ENCODE data around the gene GNG7.

DNA sequence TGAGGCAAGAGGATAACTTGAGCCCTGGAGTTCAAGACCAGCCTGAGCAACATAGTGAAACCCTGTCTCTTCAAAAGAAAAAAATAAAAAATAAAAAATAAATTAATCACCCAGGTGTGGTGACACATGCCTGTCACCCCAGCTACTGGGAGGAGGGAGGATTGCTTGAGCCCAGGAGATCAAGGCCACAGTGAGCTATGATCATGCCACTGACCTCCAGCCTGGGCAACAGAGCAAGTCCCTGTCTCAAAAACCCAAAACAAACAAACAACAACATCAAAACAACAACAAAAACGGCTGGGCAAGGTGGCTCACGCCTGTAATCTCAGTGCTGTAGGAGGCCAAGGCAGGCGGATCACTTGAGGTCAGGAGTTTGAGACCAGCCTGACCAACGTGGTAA is 41.6 kb upstream of the GNG7 start:
- TF ChIP-seq, protein P1, sequence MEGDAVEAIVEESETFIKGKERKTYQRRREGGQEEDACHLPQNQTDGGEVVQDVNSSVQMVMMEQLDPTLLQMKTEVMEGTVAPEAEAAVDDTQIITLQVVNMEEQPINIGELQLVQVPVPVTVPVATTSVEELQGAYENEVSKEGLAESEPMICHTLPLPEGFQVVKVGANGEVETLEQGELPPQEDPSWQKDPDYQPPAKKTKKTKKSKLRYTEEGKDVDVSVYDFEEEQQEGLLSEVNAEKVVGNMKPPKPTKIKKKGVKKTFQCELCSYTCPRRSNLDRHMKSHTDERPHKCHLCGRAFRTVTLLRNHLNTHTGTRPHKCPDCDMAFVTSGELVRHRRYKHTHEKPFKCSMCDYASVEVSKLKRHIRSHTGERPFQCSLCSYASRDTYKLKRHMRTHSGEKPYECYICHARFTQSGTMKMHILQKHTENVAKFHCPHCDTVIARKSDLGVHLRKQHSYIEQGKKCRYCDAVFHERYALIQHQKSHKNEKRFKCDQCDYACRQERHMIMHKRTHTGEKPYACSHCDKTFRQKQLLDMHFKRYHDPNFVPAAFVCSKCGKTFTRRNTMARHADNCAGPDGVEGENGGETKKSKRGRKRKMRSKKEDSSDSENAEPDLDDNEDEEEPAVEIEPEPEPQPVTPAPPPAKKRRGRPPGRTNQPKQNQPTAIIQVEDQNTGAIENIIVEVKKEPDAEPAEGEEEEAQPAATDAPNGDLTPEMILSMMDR (IDR thresholded peaks at IDR 0.05; ENCODE audit: low read depth, low read length, poor library complexity, severe bottlenecking) = no peak
- TF ChIP-seq EZH2phosphoT487 (IDR thresholded peaks at IDR 0.05; ENCODE audit: borderline replicate concordance, low read length) = no peak

Data from DOHH2 (cell line).